Breast epithelium (tissue), 4 donors: ENCODE results near the gene OSER1. TPM values are rescaled to one million over a fixed set of nuclear protein-coding genes. Genes with fewer than 3 reads are reported as not detected.

Experiments used
- DNase-seq, 2 donors: peaks; one replicate each; pipeline ENCODE4 v3.0.0-alpha.2; 2019; ENCODE audit warnings: low spot score in 2 of 2
- H3K27ac ChIP-seq, 2 donors: fragments of 200-600 bp; sonication (generic) in 1 of 2; one replicate each; pipeline ENCODE4 v1.5.1; 2016 to 2019; ENCODE audit warnings: mild to moderate bottlenecking in 1 of 2
- H3K27me3 ChIP-seq, 2 donors: fragments of 200-600 bp; sonication (generic) in 1 of 2; one replicate each; pipeline versions ENCODE4 v1.5.1 to v1.6.0; 2017 to 2019; ENCODE audit warnings: control low read depth in 1 of 2, mild to moderate bottlenecking in 1 of 2
- H3K36me3 ChIP-seq: fragments of 200-600 bp; one replicate; pipeline ENCODE4 v1.5.1; 2019
- H3K4me1 ChIP-seq, 2 donors: fragments of 200-600 bp; sonication (generic); one replicate each; pipeline ENCODE4 v1.5.1; 2016 to 2019; ENCODE audit warnings: control low read depth in 1 of 2
- H3K4me3 ChIP-seq, 3 donors: fragments of 200-600 bp; sonication (generic); 1 replicate in 2 of 3; 2 replicates in 1 of 3; pipeline ENCODE4 v1.5.1; 2016 to 2019; ENCODE audit warnings: mild to moderate bottlenecking in 3 of 3, moderate library complexity in 2 of 3
- H3K9me3 ChIP-seq, 2 donors: fragments of 200-600 bp; sonication (generic) in 1 of 2; one replicate each; pipeline ENCODE4 v1.5.1; 2016 to 2019; ENCODE audit warnings: control low read depth in 1 of 2
- POLR2A ChIP-seq: fragments of 450-650 bp; IDR thresholded peaks from one replicate; pipeline ENCODE4 v1.6.1; 2016; ENCODE audit warnings: antibody characterized with exemption, mild to moderate bottlenecking, moderate library complexity
- POLR2AphosphoS5 ChIP-seq, 3 donors: sonication (generic); formaldehyde crosslinking; IDR thresholded peaks; one replicate each; pipeline ENCODE4 v1.6.1; 2017; ENCODE audit warnings: antibody characterized with exemption in 3 of 3
- intact Hi-C: fragments of 100-400 bp; cut with DNase I; formaldehyde crosslinking; loops from one replicate; pipeline ENCODE4 v1.15.1; 2023; ENCODE audit warnings: low total_unique reads
- total RNA-seq, 3 donors: library from RNA; depleted of rRNA; stranded (reverse); fragments of >200 nt; gene quantifications; one replicate each; pipeline ENCODE4 v1.1.0, GENCODE V29; 2016
- TF ChIP-seq, protein P1 (sequence below), 3 donors: fragments of 450-650 bp; IDR thresholded peaks; one replicate each; pipeline ENCODE4 v1.5.1; 2016 to 2017; ENCODE audit warnings: antibody characterized with exemption in 3 of 3, mild to moderate bottlenecking in 3 of 3, moderate library complexity in 3 of 3

The OSER1 gene
- total RNA-seq = 10 to 100 TPM; 59.6 to 73.8 (median 67.2) TPM

DNA sequence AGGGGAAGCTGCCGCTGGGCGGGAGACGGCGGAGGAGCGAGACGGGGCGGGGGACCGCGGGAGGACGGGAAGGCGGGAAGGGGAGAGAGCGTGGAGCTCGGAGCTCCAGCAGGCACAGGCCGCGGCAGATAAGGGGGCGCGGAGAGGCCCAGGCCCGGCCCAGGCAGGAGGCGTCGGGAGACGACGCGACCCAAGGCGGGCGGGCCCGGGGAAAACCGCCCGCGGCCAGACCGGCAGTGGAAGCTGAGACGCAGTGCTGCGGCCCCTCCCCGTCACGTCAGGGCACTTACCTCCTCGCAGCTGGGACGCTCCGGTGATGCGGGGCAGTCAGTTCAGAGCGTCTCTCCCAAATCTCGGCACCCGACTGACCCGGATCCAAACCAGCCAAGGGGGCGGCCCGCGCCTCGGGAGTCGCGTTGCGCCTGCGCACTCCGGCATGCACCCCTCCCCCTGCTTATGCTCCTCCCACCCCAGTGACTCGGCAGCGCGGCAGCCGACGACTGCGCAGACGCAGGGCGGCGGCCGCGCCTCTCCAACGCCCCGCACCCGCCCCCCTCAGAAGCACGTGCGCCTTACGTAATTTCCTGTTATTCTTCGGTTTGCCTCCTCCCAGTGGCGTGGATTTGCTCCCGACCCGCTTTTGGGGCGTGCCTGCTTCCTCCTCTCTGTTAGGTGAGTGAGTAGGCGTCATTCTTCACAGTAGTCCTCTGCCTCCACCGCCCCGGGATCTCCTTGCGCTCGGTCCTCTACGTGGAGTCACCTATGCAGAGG, at the start of gene OSER1:
Gene OSER1 (minus strand): TSS at position 366 of the 771 bp plus-strand sequence. CDS start 3,814 bp downstream, outside the sequence.
- H3K9me3 ChIP-seq = no peaks in the 10 kb centered on the region
- peak; percentile 98 to 99 for DNase-seq
- intact Hi-C loops = loop anchor here (5.0 kb wide), 1 partner anchor 677 kb away; the partner anchor contains the start of gene YWHAB
- H3K4me3 ChIP-seq = peak within 1 kb of the TSS; percentile 84 to 98 (median 98)
- H3K36me3 ChIP-seq = no peaks in the 10 kb centered on the region
- H3K27ac ChIP-seq = peak within 1 kb of the TSS; percentile 98 to 99
- no peaks in the 10 kb centered on the region for H3K27me3 ChIP-seq
- H3K4me1 ChIP-seq = peaks cover 5% of the 10 kb centered on the region in 2 donors
- TF ChIP-seq POLR2AphosphoS5 (IDR thresholded peaks at IDR 0.05) (peak; percentile 93 to 96 (median 95)), POLR2A (peak; percentile 85)
- TF ChIP-seq, protein P1, sequence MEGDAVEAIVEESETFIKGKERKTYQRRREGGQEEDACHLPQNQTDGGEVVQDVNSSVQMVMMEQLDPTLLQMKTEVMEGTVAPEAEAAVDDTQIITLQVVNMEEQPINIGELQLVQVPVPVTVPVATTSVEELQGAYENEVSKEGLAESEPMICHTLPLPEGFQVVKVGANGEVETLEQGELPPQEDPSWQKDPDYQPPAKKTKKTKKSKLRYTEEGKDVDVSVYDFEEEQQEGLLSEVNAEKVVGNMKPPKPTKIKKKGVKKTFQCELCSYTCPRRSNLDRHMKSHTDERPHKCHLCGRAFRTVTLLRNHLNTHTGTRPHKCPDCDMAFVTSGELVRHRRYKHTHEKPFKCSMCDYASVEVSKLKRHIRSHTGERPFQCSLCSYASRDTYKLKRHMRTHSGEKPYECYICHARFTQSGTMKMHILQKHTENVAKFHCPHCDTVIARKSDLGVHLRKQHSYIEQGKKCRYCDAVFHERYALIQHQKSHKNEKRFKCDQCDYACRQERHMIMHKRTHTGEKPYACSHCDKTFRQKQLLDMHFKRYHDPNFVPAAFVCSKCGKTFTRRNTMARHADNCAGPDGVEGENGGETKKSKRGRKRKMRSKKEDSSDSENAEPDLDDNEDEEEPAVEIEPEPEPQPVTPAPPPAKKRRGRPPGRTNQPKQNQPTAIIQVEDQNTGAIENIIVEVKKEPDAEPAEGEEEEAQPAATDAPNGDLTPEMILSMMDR (IDR thresholded peaks at IDR 0.05) = no peak

DNA sequence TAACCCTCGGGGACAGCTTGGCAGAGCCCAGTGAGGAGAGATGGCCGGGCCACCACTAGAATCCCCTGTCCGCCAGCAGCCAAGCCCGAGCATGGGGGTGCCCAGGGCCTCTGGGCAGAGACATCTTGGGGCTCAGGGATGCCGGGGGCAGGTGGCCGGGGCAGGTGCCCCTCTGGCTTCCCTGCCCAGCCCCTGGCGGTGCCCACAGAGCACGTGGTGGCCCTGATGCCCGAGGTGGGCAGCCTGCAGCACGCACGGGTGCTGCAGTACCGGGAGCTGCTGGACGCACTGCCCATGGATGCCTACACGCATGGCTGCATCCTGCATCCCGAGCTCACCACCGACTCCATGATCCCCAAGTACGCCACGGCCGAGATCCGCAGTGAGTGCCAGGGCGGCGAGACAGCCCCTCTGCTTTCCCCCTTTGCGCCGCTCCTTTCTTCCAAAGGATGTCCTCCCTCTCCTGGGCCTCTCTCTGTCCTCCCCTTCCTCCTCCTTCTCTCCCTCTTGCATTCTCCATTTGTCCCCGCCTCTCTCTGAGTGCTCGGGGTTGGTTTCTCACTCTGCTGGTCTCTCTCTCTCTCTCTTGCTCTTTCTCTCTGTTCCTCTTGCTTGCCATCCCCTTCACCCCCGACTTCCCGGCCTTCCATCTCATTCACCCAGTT, 47.8 kb upstream of the OSER1 start:
- Histone ChIP-seq H3K27ac (no peak overlapping the region), H3K27me3 (no peaks in the 10 kb centered on the region), H3K4me3 (no peak overlapping the region), H3K36me3 (no peaks in the 10 kb centered on the region), H3K4me1 (no peaks in the 10 kb centered on the region), H3K9me3 (no peaks in the 10 kb centered on the region)
- TF ChIP-seq, protein P1 (IDR thresholded peaks at IDR 0.05) = no peak
- no peak for TF ChIP-seq POLR2AphosphoS5 (IDR thresholded peaks at IDR 0.05)
- no peak for TF ChIP-seq POLR2A
- DNase-seq = no peak
- intact Hi-C loops = no loop called here

GRCh38 chr20:44256961-44257360, 46.4 kb upstream of the OSER1 start:
- intact Hi-C loops = no loop called here
- no peak for TF ChIP-seq POLR2A
- H3K36me3 ChIP-seq = no peaks in the 10 kb centered on the region
- H3K27ac ChIP-seq = no peak overlapping the region
- no peak for DNase-seq
- H3K27me3 ChIP-seq = no peaks in the 10 kb centered on the region
- no peaks in the 10 kb centered on the region for H3K9me3 ChIP-seq
- no peak overlapping the region for H3K4me3 ChIP-seq
- no peaks in the 10 kb centered on the region for H3K4me1 ChIP-seq

DNA sequence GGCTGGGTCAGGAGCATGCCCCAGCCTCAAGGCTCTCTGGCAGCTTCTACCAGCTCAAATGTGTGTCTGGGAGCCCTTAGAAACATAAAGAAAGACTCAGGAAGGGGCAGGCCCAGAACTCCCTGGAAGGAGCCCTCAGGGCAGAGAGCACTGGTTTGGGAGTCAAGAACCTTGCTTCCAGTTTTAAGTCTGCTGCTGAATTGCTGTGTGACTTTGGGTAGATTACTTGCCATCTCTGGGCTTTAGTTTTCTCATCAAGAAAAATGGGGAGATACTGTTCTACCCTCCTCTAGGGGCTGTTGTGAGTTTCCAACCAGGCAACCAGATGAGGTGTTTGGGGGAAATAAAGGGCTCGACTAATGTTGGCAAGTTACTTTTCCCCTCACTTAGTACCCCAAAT, 45.4 kb upstream of the OSER1 start:
- DNase-seq = no peak
- Histone ChIP-seq H3K27ac (no peak overlapping the region), H3K27me3 (no peaks in the 10 kb centered on the region), H3K4me3 (no peak overlapping the region), H3K4me1 (no peaks in the 10 kb centered on the region), H3K9me3 (no peaks in the 10 kb centered on the region), H3K36me3 (no peaks in the 10 kb centered on the region)
- no peak for TF ChIP-seq POLR2AphosphoS5 (IDR thresholded peaks at IDR 0.05)
- TF ChIP-seq POLR2A = no peak
- TF ChIP-seq, protein P1 (IDR thresholded peaks at IDR 0.05) = no peak
- intact Hi-C loops = no loop called here

- no peak for DNase-seq
- Histone ChIP-seq H3K9me3 (no peaks in the 10 kb centered on the region), H3K27ac (no peak overlapping the region), H3K36me3 (no peaks in the 10 kb centered on the region), H3K4me1 (no peaks in the 10 kb centered on the region), H3K4me3 (no peak overlapping the region), H3K27me3 (no peaks in the 10 kb centered on the region)
- TF ChIP-seq POLR2AphosphoS5 (IDR thresholded peaks at IDR 0.05) (no peak), POLR2A (no peak)
- TF ChIP-seq, protein P1 (IDR thresholded peaks at IDR 0.05) = no peak
- intact Hi-C loops = no loop called here
Measured at GRCh38 chr20:44254073-44254472, 43.5 kb upstream of the OSER1 start.
